22Rv1 (cell line): ENCODE data around the gene ZFYVE21.

Experiments
- CTCF ChIP-seq: fragments of 450-650 bp; IDR thresholded peaks from 2 replicates; pipeline ENCODE4 v1.5.1; 2017; ENCODE audit warnings: mild to moderate bottlenecking
- ZFX ChIP-seq: fragments of 450-650 bp; IDR thresholded peaks from 2 replicates; pipeline ENCODE4 v1.6.1; 2017; ENCODE audit warnings: antibody characterized with exemption, borderline replicate concordance

DNA sequence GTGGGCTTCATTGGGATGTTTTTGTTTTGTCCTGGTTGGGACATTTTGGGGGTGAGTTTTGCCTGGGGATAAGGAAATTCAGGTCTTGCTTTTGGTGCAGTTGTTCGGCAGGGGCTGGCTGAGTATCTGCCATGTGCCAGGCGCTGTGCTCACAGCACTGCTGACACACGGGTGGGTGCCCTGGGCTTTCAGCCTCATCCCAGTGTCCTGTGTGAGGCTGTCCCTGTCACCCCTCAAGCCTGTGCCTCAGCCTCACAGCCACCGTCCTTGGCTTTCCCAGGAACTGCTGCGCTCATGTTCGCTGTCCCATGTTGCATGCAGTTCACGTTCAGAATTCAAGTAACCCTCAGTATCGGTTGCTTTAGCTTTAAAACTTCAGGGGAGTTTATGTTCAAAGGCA lies 25.3 kb upstream of the ZFYVE21 start:
- no peak for TF ChIP-seq CTCF
- no peak for TF ChIP-seq ZFX
